ENCODE data around the gene WDR31. TPM values are rescaled to one million over a fixed set of nuclear protein-coding genes. Genes with fewer than 3 reads are reported as not detected.

The WDR31 gene
- total and polyA plus RNA-seq, 2 of the 4 experiments (the other 2 are of a cell fraction), result 0.29 to 0.36 TPM

- Histone ChIP-seq H2AK9ac (replicated peaks; ENCODE audit: low read depth, low read length, poor library complexity) (no peak overlapping the region), H4K20me1 (ENCODE audit: insufficient read depth, low read length) (no peaks in the 10 kb centered on the region), H3K4me2 (ENCODE audit: low read depth, low read length) (no peak overlapping the region), H3K36me3 (ENCODE audit: control insufficient read depth, insufficient read depth, low read length) (peaks cover 12% of the 10 kb centered on the region; the same call in 1 of the 2 replicates), H3K9me1 (ENCODE audit: insufficient read depth, low read length) (no peaks in the 10 kb centered on the region), H3K56ac (ENCODE audit: extremely low read depth, insufficient read depth, low read length) (no peak overlapping the region), H3K4me1 (ENCODE audit: control insufficient read depth, insufficient read depth, low read length) (peaks cover under 1% of the 10 kb centered on the region; the same call in 1 of the 2 replicates), H3K27me3 (ENCODE audit: control insufficient read depth, insufficient read depth, low read length) (peaks cover 6% of the 10 kb centered on the region; the same call in 1 of the 2 replicates), H3K9ac (ENCODE audit: low read depth, low read length) (no peak overlapping the region), H4K91ac (ENCODE audit: insufficient read depth, low read depth, low read length) (no peak overlapping the region), H3K23ac (ENCODE audit: low read depth, low read length) (no peak overlapping the region), H3K14ac (replicated peaks; ENCODE audit: low read depth, low read length) (no peak overlapping the region), H2BK15ac (ENCODE audit: low read depth, low read length) (no peak overlapping the region), H2BK20ac (ENCODE audit: low read depth, low read length) (no peak overlapping the region), H3K4me3 (ENCODE audit: insufficient read depth, low read depth, low read length) (no peak overlapping the region), H2BK120ac (ENCODE audit: low read depth, low read length) (no peak overlapping the region), H3K18ac (ENCODE audit: low read depth, low read length) (no peak overlapping the region), H2AK5ac (ENCODE audit: low read depth, low read length) (no peak overlapping the region), H4K8ac (ENCODE audit: low read depth in 2 of 2, low read length in 2 of 2) (no peak overlapping the region), H4K5ac (ENCODE audit: low read depth, low read length) (no peak overlapping the region), H2AFZ (replicated peaks; ENCODE audit: low read length, poor library complexity) (no peak overlapping the region), H3K9me3 (ENCODE audit: control insufficient read depth, insufficient read depth, low read length) (no peaks in the 10 kb centered on the region), H2BK5ac (ENCODE audit: low read depth, low read length, poor library complexity, severe bottlenecking) (no peak overlapping the region), H3K27ac (ENCODE audit: insufficient read depth, low read length) (no peak overlapping the region), H3K4ac (ENCODE audit: low read depth, low read length) (no peak overlapping the region), H3K79me1 (ENCODE audit: low read depth in 1 of 2, low read length in 2 of 2) (peaks cover 0 to 8% of the 10 kb centered on the region in 2 experiments; a peak in 1 of 4 replicates)
- BruUV-seq (replicated peaks), result no TSS peak
- ChIA-PET POLR2A (ENCODE audit: unreplicated experiment) (no interaction called here), CTCF (no interaction called here)
- TF ChIP-seq CHD1 (IDR thresholded peaks at IDR 0.05; ENCODE audit: low read depth, low read length), result no peak
- TF ChIP-seq RFX5 (IDR thresholded peaks at IDR 0.05; ENCODE audit: low read depth, low read length), result no peak
- TF ChIP-seq FOS (IDR thresholded peaks at IDR 0.05; ENCODE audit: low read depth, low read length), result no peak
- TF ChIP-seq CEBPB (IDR thresholded peaks at IDR 0.05; ENCODE audit: low read depth, low read length), result no peak
- no peak for TF ChIP-seq NFE2L2 (IDR thresholded peaks at IDR 0.05; ENCODE audit: low read depth, low read length)
- no peak for TF ChIP-seq MAZ (IDR thresholded peaks at IDR 0.05; ENCODE audit: borderline replicate concordance, low read depth, low read length)
- TF ChIP-seq SMC3 (IDR thresholded peaks at IDR 0.05; ENCODE audit: low read depth, low read length), result no peak
- no peak for TF ChIP-seq MXI1 (IDR thresholded peaks at IDR 0.05; ENCODE audit: borderline replicate concordance, low read depth, low read length)
- TF ChIP-seq USF2 (IDR thresholded peaks at IDR 0.05; ENCODE audit: low read depth, low read length), result no peak
- TF ChIP-seq MAFK (IDR thresholded peaks at IDR 0.05; ENCODE audit: low read depth, low read length), result no peak
- no peak for TF ChIP-seq ELK1 (IDR thresholded peaks at IDR 0.05; ENCODE audit: borderline replicate concordance, low read depth, low read length)
- no peak for TF ChIP-seq RAD21 (IDR thresholded peaks at IDR 0.05; ENCODE audit: low read length)
- no peak for TF ChIP-seq POLR2A (IDR thresholded peaks at IDR 0.05; ENCODE audit: low read depth, low read length)
- TF ChIP-seq BHLHE40 (IDR thresholded peaks at IDR 0.05; ENCODE audit: low read depth, low read length), result no peak
- no peak for TF ChIP-seq RCOR1 (IDR thresholded peaks at IDR 0.05; ENCODE audit: insufficient replicate concordance, low read length)
- TF ChIP-seq CTCF (conservative IDR thresholded peaks at IDR 0.05; ENCODE audit: low read depth, low read length), result no peak
- ATAC-seq (ENCODE audit: low read depth) (no peak), DNase-seq (no peak)
- in situ Hi-C loops (cut with MboI; ENCODE audit: low sequenced_read_pairs) (no loop called here), dilution Hi-C loops (cut with HindIII; ENCODE audit: low sequenced_read_pairs, unreplicated experiment) (no loop called here), intact Hi-C loops (cut with micrococcal nuclease) (no loop called here)
- WGBS, 2 experiments (ENCODE audit: extremely low coverage in 2 of 2, insufficient read length in 1 of 2), result no CpG with 5 or more reads among the region's 5 CpGs
Measured at GRCh38 chr9:113372059-113372458, 32.0 kb upstream of the WDR31 start.

All from IMR-90 (cell line).